ENCODE data around the gene BANK1. TPM values are rescaled to one million over a fixed set of nuclear protein-coding genes. Genes with fewer than 3 reads are reported as not detected.

Gene BANK1
- polyA plus RNA-seq, 12 donors = 0.20 to 3.9 (median 0.52) TPM; not detected in 2

GRCh38 chr4:101956068-101956825 is 165.7 kb downstream of the BANK1 start:
- DNase-seq = no peak

DNA sequence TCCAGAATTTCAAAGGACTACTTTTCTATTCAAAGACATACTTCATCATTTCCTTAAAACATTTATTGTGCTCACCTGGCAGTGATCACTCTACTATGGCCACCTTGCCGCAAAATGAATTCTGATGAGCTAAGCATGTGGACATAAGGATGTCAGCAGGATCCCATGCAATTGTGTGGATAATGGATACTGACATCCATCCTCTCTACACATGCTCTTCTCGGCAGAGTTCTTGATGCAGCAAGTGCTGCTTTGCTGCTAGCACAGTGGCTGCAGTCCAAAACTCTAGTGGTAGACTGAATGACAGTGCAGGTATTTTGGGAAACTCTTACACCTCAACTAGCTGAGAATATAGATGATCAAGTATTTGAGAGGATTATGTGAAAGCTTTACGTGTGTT is 168.0 kb downstream of the BANK1 start:
- no peak for DNase-seq

DNA sequence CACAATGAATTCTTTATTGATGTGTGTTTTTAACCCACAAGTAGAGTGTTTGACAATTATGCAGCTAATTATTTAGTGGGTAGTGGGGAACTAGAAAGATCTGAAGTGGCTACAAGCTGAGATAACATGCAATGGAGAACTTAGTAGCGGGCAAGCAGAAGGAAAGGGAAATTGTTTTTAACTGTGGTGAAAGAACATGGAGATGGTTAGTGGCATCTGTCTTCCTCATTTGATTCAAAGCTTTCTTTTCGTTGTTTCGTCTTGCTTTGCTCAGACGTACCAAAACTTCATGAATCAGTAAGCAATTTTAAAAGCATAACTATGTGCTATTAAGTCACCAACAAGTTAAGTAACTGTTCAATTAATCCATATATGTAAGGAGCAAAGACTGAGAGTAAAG is 169.9 kb downstream of the BANK1 start:
- no peak for DNase-seq

DNA sequence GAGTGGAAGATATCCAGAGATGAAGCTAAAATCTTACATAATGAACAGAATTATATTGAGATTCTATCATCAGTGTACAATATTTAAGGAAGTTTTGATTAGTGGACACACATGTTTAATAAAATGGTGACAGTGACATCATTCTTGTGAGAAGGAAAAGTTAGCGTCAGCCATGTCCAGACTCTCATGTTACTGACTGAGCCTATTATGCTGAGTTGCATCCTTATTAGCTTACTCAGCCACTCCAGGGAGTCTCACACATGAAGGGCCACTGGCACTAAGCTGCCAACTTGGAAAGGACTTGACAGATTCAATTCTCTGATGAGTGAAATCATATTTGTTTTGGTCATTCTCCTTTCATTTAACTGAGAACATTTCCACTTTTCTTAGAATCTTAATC is 170.6 kb downstream of the BANK1 start:
- no peak for DNase-seq

DNA sequence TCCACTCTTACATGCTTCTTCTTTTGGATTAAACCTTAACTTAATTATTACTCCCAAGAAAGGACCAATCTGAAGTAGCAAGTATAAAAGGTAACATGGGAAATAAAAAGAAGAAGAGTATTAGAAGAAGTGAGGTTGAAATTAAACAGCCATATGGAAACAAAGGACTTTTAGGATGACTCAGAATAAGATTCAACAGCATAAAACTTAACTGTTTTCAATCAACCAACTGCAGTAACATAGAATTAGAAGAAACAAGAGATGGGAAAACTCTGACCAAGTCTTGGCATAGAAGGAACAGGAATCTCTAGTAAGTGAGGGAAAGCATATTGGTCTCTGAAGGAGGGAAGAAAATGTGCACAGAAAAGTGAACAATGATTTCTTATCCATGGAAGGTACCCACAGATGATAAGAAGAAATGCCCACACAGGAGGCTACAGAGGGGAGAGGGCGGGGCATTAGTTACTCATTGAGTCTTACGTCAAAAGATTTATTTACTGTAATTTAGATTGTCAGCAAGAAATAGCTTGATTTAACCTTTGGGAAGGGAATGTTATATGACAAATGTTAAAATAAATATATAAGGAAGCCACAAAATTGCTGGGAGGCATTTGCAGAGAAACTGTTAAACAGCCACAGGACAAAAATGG is 177.3 kb downstream of the BANK1 start:
- no peak for DNase-seq

DNA sequence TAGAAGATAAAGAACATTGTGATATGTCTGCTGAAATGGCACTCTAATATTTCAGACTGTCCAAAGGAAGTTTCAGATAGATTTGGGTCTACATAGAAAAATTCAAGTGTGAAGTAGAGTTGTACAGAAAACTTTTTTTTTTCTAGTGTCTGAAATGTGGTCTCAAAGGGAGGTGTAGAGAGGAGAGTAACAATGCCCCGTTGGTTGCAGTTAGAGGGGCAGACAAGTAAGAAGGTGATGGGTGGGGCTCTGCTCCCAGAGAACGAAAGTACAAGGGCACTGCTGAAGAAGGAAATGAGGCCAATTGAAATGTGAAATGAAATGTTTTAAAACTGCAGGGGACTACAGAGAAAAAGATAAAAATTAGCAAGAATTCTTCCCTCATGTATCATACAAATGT is 177.8 kb downstream of the BANK1 start:
- DNase-seq = no peak

GRCh38 chr4:101969965-101970364 is 179.4 kb downstream of the BANK1 start:
- DNase-seq = no peak

- DNase-seq = no peak
These were observed 180.1 kb downstream of the BANK1 start for GRCh38 chr4:101970547-101971155.

- DNase-seq = no peak
These were observed 182.3 kb downstream of the BANK1 start for GRCh38 chr4:101972791-101973190.

DNA sequence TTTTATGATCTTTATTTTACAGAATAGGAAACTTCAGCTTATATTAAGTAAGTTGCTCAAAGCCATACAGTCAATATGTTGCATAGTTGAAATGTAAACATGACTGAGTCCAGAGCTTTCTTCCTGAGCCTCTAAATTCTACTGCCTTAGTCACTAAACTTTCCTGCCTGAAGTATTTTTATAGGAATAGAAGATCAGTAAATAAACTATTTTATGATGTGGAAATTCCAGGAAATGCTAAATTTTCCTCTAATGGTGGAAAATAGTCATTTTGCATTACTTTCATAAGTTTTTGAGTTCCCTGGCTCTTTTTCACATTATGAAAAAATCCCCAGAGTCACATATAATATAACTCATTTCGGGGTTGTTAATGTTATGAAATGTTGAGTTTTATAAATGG is 182.8 kb downstream of the BANK1 start:
- peak; percentile 45 for DNase-seq

DNA sequence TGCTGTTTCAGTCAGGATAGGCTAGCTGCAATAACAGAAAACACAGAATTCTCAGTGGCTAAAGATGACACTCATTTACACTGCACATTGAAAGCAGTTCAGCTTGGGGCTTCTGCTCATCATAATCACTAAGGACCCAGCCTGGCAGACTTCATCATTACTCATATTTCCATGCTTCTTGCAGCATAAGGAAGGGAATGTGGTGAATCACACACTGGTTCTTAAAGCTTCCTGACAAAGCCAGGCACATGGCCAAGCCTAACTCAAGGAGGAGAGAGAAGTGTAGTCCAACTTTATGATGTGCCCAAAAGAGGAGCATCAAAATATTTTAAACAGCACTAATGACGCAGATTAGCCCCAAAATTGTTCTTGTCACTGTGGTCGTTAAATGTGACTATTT is 186.5 kb downstream of the BANK1 start:
- peak; percentile 64 for DNase-seq

GRCh38 chr4:101981756-101982155 is 191.2 kb downstream of the BANK1 start:
- DNase-seq = no peak

DNA sequence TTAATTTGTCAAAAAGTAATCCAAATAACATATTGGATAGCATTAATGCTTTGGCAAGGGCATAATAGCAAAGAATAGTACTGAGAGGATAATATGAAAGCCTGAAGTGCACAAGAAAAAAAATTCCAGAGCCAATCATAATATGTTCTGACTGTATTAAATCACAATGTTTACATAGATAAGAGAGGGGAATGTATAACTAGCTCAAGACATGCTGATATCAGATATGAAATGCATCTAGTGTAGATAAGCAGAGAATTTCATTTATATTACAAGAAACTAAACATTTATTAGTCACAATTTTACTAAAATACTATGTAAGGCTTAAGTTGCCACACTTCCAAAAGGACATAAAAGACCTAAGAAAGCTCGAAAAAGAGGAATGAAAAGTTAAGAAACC is 193.3 kb downstream of the BANK1 start:
- no peak for DNase-seq

GRCh38 chr4:101987623-101988243 is 197.2 kb downstream of the BANK1 start:
- no peak for DNase-seq

GRCh38 chr4:101989551-101989950 is 199.0 kb downstream of the BANK1 start:
- DNase-seq = no peak

DNA sequence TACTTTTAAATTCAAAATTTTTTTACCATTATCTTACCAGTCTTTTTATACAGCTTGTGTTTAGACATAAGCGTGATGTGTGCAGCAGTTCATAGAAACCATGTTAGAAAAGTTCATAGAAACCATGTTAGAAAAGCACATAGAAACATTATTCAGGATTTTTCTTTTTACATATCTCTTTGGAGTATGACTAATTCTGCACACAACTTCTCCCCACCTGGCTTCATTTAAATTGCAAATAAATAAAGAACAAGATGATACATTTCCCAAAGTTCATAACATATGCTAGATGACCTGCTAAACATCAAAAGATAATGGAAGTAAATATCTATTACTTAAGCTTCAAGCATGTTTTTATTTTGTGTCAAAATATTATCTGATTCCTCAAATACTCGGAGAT is 201.9 kb downstream of the BANK1 start:
- no peak for DNase-seq

- peak; percentile 51 for DNase-seq
These were observed 202.7 kb downstream of the BANK1 start for GRCh38 chr4:101993002-101993841.

DNA sequence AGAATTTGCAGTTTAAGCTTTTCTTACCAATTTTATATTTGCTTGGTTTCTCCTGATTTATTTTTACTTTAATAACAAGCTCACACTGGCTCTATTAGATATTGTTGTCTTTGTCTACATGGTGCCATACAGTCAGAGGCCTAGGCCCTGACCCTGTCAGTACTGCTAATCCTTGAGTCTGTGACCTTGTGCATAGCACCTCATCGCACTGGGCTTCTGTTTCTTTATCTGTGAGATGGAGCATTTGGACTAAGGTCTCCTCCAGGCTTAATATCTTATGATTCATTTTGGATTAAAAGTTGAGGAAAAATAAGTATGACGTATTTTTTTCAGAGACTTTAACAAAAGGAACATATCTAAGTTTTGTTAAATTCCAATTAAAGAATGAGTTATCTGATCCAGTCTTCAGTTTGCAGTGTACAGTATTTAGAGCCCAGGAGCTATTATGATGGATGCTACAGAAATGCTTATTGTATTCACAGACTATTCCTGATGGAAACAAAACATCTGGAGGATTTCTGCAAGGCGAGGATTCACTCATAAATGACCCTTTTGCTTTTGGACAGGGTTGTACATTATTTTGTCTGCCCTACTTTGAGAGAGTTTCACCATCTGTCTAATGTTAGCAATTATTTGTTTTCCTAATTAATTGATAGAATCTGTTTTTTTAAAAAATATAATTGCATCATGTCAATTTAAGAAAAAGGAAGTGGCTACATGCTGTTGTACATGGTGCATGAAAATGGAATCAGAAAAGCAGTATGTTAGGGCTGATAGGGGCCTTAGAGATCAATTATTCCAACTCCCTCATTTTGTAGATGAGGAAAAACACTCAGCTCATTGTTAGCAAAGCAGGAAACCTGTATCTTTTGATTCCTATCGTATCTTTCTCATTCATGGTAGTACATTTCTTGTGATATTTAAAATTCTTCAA is 203.6 kb downstream of the BANK1 start:
- DNase-seq = peak; percentile 41

DNA sequence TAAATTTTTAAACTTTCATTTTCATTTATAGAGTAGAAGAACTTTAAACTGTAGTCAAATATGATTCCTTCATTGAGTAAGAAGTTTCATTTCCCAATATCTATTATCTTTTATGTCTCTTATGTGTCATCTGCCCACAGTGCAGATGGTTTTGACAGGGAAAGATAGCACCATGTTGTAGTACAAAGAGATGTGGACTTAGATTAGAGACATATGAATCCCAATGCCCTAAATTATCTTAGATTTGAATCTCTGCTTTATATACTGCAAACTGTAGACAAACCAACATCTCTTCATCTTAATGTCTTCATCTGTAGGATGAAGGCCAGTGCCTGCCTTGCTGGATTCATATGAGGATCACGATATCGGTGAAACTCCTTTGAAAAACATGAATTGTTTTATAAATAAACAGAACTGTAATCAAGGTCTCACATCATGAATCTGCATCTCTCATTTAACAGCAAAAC is 217.5 kb downstream of the BANK1 start:
- DNase-seq = no peak

DNA sequence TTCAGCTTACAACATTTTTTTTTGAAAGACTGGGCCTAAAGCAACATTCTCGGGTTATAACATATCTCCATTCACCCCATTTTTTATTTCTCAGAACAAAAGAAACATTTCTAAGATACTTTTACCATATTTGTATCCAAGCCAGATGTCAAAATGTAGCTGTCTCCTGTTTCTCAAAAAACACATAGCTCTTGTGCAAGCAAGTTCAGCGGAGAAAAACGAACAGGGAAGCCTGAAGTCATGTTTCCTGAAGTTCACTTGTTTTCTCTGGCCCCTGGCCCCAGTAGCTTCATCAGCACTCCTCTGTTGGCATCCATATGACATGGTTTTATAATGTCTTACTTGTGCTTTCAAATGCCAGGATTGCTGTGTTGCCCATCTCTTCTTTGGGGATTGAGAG is 218.2 kb downstream of the BANK1 start:
- no peak for DNase-seq

DNA sequence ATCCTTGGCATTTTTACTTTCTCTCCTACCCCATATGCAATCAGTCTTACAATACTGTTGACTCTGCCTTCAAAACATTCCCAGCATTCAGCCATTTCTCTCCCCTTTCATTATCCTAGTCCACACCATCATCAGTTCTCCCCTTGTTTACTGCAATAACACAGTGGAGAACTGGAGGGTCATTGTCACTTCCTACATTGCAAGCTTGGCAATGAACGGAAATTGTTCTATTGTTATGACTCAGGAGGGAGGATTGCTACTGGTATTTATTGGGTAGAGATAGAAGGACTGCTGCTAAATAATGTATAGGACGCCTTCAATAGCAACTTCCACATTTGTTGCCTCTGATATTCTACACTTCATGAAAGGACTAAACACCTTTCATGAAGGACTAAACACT is 231.8 kb downstream of the BANK1 start:
- no peak for DNase-seq
